HUDEP-2 (cell line): Measurements from ENCODE around the gene OTULINL.

ENCODE experiments used
- DNase-seq, 76 experiments: peaks; one replicate each; lab custom pipeline; 2025; ENCODE audit not compliant: unreplicated experiment in 76 of 76; lab: John Stamatoyannopoulos, UW

Gene OTULINL

DNA sequence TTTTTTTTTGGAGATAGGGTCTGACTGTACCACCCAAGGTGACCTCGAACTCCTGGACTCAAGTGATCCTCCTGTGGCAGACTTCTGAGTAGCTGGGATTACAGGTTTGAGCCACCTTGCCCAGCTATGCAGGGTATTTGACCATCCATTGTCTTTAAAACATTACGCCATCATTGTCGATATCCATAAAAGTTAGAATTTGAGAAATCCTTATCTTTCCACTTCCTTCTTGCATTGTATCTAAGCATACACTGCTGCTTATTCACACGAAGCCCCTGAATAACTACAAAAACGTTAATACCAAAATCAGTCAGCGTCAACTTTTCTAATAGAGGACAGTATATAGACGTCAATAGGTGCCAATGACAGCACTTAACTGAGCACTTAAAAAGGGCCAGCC, 5.4 kb upstream of the OTULINL start:
- DNase-seq: no peak

DNA sequence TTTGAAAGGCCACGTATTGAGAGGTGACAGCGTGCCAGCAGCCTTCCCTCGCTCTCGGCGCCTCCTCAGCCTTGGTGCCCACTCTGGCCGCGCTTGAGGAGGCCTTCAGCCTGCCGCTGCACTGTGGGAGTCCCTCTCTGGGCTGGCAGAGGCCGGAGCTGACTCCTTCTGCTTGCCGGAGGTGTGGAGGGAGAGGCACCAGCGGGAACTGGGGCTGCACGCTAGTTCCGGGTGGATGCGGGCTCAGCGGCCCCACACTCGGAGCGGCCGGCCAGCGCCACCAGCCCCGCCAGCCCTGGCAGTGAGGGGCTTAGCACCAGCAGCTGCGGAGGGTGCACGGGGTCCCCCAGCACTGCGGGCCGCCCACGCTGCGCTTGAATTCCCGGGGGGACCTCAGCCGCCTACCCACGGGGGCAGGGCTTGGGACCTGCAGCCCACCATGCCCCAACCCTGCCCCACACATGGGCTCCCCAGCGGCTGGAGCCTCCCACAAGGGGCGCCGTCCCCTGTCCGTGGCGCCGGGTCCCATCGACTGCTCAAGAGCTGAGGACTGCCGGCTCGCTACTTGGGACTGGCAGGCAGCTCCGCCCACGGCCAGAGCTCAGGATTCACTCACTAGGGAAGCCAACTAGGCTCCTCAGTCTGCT, 4.4 kb upstream of the OTULINL start:
- DNase-seq: no peak

DNA sequence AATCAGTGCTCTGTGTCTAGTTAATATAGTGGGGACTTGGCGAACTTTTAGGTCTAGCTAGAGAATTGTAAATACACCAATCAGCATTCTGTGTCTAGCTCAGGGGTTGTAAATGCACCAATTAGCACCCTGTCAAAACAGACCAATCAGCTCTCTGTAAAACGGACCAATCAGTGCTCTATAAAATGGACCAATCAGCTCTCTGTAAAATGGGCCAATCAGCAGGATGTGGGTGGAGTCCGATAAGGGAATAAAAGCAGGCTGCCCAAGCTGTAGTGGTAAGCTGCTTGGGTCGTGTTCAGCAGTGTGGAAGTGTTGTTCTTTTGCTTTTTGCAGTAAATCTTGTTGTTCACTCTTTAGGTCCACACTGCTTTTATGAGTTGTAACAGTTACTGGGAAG, 3.6 kb upstream of the OTULINL start:
- no peak for DNase-seq

DNA sequence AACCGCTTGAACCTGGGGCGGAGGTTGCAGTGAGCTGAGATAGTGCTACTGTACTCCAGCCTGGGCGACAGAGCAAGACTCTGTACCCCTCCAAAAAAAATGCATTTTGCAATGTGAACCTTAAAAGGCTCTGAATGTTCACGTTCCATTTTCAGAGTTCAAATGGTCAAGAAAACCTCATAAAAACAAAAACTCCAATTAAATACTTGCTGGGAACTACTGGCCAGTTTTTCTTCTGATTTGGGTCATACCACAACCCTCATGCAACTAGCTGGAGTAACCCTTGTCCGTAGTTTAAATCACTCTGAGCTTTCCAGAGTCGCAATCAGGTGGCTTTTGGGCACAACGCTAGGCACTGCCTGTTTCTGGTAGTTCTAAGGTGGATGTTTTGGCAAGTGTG, 2.3 kb upstream of the OTULINL start:
- DNase-seq: no peak

DNA sequence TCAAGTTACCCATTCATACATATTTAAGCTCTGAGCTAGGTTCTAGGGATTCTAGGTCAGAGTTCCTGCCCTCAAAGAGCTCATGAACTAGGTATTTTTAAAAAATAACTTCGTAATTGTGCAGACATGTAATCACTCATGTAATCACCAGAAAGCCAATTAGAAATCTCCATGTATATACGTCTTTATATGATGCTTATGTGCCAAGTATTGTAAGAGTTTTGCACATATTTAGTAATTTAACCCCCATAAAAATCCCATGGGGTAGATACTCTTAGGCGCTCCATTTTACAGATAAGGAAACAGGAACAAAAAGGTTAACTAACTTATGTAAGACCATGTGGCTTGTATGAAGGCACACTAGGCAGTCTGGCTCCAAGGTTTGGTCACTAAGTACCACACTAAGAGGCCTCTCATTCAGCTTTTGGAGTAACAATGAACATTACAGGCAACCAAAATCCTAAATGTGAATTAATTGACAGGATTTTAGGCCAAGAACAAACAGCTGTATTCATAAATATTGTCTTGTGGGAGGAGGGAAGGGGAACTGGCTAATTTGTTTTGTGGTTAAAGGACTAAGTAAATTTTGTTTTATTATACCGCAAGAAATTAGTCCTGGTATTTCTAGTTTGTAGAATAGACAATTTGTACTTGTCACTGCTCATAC, 1.7 kb upstream of the OTULINL start:
- DNase-seq: no peak

DNA sequence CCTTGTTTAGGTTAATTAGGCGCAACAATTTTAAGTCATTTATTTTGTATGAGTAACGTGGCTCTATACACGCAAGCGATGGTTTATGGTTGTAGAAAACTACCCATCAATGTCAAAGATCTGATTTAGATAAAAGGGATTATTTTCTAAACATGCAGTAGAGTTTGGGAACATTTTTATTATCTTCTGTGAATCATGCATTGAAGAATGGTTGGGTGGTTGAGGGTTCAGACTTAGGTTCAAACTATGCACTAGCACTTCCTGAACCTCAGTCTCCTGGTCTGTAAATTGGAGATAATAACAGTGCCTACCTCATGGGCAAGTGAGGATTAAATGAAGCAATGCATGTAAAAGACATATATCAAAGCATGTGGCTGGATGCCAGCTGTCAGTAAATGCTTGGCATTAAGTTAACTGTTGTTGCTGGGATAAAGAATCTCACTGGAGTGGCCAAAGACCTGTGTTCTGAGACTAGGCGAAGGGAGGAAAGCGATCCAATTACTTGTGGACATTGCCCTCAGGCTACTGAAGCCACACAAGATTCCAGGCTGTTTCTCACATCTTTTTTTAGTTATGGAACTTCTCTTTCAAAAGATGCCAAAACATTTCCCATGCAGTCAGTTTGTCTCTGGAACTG, 1.1 kb upstream of the OTULINL start:
- DNase-seq: no peak

DNA sequence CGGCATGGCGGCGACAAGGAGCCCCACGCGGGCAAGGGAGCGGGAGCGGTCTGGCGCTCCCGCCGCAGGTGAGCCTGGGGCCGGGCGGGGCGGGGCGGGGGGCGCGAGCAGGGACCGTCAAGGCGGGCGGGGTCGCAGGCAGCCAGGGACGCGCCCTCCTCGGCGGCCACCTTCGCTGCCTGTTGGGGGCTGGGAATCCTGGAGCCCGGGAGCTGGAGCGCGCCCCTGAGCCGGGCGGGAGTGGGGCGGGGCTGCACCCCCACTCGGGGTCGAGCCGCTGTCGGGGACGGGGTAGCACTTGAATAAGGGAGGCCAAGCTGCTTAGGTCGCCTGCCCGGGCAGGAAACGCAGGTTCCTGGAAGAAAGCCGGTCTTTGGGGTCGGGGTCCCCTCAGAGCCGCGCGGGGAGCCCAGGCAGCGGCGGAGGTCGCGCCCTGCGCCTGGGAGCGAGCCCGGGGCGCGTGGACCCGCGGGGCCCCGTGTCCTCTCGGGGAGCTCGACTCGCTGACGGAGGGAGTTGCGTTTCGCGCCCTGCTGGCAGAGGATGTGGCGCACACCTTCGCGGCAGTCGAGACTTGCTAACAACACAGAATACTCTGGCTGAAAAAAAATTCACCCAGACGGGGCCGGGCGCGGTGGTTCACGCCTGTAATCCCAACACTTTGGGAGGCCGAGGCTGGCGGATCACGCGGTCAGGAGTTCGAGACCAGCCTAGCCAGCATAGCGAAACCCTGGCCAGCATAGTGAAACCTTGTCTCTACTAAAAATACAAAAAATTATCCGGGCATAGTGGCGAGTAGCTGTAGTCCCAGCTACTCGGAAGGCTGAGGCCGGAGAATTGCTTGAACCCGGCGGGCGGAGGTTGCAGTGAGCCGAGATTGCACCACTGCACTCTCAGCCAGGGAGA, 552 bp downstream of the OTULINL start:
- peak in 17 of 76 experiments; percentile 2 to 48 (median 15) for DNase-seq

DNA sequence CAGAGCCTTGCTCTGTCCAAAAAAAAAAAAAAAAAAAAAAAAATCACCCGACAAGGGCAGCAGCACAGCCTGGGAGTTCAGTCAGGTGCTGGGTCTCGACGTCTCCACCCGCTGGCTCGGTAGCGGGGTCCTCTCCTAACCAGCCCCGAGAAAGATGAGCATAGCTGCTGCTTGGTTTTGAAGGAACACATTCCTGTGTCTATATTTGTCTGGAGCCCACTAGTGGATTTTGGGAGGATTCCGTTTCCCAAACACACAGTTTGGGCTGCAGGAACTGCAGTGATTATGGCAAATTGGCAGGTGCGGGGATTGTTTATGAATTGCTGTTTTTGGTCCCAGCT, 1.2 kb downstream of the OTULINL start:
- no peak for DNase-seq

DNA sequence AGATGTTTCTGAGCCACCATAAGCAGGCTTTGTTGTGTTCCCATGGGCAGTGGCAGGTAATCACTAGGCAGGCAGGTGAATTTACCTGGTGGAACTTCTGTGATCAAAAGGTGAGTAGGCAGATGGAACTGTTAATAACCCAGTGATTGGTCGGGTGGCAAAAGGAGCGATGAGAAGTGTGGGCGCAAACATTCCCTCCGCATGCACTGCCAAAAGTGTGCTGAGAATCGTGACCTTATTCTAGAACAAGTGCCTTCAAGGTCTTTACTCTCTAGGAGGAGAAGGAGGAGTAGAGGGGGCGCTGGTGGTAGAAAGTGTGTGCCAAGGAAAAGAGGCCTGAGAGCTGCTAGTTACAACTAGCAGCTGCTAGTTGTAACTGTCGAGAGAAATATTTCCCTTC, 3.3 kb downstream of the OTULINL start:
- DNase-seq: no peak

DNA sequence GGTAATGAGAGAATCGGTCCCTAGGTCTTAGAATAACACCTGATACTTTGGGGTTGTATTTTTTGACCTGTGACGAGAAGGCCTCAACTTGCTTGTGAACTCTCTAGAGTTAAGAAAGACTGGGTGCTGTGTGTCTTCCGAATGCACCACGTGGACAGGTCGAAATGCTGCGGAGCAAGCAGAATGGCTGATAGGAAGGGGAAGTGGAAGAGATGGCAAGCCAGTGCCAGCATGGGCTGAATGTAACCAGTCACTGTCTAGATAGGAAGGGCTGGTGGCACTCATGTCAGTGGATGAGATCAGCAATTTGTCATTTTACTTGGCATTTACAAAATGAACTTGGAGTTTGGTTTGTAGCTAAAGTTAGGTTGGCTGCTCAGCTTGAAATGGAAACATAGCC, 5.6 kb downstream of the OTULINL start:
- no peak for DNase-seq

DNA sequence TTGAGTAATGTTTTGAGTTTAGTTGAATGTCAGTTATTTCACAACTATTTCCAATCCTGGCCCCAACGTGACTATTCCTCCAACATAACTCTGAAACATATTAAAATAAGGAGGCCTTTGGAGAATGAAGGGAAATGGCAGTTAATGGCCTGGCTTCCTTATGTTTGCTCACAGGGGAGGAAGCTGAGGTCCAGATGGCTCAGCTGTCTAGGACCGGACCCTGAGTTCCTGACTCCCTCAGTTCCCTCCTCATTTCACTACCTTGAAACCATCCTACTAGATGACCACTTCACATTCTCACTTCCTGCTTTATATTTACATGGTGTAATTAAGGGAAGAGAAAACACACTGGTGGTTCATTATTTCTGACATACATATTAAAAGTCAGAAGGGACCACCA, 6.6 kb downstream of the OTULINL start:
- DNase-seq: no peak

DNA sequence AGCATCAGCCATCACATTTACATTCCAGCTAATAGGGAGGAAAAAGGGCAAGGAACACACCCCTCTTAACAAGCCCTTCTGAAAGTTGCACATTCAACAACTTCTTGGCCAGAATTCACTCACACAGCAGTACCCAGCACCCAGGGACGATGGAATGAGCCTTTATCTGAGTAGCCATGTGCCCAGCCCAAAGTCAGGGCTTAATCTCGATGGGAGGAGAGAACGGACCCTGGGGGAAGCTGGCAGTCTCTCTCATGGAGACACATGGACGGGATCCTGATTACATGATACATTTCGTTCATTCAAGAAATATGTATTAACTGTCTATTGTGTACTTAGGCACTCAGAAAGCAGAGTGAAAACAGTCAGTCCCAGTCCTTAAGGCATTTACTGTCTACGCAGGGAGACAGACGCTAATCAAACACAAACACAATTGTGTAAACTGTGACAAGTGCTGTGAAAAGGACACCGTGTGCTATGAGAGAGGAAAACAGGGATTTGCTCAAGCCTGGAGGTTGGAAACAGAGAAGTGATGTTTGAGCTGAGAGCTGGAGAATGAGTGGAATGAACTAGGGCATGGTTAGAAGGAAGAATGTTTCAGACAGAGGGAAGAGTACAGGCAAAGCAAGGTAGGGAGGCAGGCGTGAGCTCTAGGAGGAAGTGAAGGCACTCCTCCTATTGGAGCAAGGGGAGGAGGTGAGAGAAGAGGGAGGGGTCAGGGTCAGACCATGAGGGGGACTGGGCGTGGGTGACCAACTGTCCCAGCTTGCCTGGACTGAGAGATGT, 7.4 kb downstream of the OTULINL start:
- DNase-seq: peak in 4 of 76 experiments; percentile 3 to 25 (median 16)

DNA sequence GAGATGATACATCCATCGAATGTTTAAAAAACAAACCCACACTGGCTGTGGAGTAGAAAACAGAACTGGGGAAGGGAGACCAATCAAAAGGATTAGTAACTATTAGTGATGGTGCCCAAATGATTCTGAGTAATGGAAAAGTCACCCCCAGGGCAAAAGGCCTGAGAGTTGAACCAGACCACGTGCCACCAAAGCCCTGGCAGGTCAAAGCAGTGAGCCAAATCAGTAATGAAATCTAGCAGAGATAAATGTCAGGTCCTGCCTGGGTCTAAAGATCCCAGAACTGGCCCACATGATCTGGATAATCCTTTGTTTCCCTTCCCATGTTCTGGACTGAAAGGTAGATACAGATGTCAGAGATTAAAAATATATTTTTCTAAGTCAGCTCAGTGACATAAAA, 9.4 kb downstream of the OTULINL start:
- peak in 2 of 76 experiments; percentile 4 to 36 for DNase-seq

DNA sequence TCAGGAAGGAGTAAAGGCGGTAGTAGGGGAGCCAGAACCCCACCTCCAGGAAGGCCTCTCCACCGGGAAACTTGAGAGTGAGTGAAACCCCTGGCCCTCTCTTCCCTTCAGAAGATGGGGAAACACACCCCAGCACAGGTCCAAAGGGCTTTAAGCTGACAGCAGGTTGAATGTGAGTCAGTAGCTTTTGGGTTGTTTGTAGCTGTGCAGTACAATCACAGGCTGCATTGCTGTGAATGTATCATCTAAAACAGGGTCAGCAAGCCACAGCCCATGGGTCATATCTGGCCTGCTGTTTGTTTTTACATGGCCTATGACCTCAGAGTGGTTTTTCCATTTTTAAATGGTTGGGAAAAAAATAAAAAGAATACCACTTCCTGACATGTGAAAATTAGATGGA, 10.0 kb downstream of the OTULINL start:
- no peak for DNase-seq

DNA sequence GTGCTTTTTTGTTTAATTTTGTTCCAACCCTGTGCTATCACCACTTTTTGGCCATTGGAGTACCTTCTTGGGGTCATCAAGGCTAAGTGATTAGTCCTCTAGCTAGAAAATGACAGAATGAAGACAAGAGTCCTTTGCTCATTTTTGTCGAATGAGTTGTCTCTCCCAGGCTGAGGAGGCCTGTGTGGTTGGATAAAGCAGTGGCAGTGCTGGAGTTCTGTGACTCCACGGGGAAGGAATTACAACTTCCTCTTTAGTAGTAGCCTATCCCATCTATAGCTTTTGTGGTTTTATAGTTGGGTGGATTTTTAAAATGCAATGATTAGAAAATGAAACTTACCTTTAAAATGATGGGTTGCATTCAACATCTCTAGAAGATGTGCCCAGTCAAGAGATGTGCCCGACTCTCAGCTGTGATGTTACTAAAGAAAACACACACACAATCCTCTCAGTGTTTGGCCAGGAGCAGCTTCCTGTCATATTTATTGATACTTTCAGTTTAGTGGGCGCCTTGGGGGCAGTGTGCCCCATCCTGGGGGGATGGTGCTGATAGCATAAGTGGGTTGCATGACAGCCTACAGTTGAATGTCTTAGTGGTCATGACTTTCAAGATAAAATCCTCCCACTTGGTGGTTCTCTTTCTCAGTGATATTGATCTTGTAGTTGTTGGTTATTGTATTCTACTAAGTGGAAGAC, 11.9 kb downstream of the OTULINL start:
- peak in 11 of 76 experiments; percentile 2 to 71 (median 49) for DNase-seq

DNA sequence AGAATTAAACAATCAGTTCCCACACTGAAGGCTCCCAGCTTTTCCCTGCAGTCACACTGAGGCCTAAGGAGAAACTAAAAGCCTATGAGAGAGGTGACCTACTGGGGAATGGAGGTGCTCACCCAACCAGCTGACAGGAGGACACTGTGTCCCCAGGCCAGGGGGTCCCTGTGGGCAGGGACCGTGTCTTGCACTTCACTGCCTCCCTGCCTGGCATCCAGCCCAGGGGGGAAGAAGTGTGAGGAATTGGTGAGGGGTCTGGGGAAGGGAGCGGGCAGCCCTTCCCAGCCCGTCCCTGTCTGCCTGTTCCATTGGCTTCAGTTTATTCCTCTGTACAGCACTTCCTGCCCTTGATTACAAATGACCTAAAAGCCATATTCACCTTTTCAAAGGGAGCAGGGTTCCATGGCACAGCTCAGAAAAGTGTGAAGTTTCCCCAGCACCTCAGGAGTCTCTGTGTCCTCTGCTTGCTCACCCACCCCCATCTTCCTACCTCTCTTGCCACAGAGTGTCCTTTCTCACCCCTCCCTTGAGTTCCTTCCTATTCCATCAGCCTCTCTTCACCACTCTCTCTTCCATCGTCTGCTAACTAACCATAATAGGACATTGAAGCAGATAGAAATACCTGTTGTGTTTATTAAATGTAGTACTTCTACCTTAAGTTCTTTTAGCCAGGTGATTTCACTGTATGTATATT, 12.9 kb downstream of the OTULINL start:
- DNase-seq: no peak

DNA sequence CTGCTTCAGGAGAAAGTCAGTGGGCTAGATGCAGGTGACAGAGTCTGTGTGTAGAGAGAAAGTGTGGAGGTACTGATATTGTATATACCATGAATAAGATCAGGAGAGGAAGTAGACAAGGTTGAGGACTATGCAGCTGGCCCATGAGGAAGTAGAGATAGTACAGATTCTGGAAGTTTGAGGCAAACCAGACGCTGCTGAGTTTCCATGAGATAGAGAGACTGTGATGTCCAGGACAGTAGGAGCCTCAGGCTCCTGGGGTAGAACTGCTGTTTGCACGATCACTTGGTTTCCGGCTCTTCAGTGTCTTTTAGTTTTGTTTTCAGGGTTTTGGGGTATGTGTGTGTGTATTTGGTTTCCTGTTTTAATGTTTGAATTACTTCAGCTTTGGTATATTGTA, 13.6 kb downstream of the OTULINL start:
- peak in 10 of 76 experiments; percentile 7 to 64 (median 40) for DNase-seq

DNA sequence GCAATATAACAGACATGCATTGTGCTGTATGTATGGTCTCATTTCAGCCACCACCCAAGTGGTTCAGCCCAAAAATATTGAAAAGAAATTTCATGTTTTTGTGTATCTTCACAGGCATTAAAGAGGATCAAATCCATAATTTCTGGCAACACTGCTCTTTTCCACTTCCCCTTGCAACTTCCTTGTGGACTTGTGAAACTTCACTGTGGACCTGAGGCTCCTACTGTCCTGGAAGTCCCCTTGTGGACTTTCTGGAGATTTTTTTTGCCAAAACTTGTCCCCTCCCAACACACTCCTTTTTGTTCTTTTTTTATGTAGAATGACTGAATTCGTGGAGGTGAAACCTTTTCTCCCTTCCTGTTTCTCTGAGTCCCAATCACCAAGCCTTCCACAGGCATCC, 14.3 kb downstream of the OTULINL start:
- DNase-seq: no peak

DNA sequence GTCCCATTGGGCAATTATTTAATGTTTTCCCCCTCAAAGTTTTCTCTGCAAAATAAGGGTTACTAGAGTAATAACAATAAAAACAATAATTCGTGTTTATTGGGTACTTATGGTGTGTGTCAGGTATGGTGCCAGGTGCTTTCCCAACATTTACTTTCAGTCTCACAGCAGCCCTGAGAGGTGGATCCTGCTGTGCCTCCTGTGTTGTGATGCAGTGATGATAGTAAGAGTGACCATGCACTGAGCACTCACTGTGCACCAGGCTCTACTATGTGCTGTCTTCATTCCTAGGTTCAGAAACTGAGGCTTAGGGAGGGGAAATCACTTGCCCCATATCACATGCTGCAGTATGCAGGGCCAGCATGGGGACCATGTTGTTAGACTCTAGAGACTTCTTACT, 15.5 kb downstream of the OTULINL start:
- no peak for DNase-seq
